HepG2 (cell line): ENCODE data around the gene RBM19. TPM values are rescaled to one million over a fixed set of nuclear protein-coding genes. Genes with fewer than 3 reads are reported as not detected.

ENCODE experiments used
- ATAC-seq: fragments of 200-7000 bp; cut with Tn5 transposase; 3 replicates; pipeline ENCODE4 v1.9.1; 2020; ENCODE audit warnings: mild to moderate bottlenecking, moderate library complexity
- BruUV-seq: library from RNA; stranded (reverse); fragments of 400-500 nt; replicated peaks from 2 replicates; lab custom pipeline; 2021; lab: Mats Ljungman, UMichigan
- CTCF ChIA-PET: fragments of 300-600 bp; formaldehyde crosslinking; extraction: SDS; loops from one replicate; lab custom pipeline; 2021; ENCODE audit warnings: low total read pairs, inconsistent platforms, low intra/inter-chr PET ratio; lab: Yijun Ruan, JAX
- POLR2A ChIA-PET: fragments of 350-600 bp; sonication (Branson Sonifier 250); formaldehyde crosslinking; loops from one replicate; lab custom pipeline; 2020; ENCODE audit warnings: antibody characterized with exemption, inconsistent platforms; lab: Yijun Ruan, JAX
- DNase-seq: peaks from one replicate; pipeline ENCODE4 v3.0.0-alpha.2; 2015; ENCODE audit warnings: low spot score
- FAIRE-seq: peaks from 3 replicates; lab custom pipeline; 2011; peaks lifted over from hg19 to GRCh38; lab: Jason Lieb, UNC
- H2AFZ ChIP-seq: one replicate; pipeline ENCODE4 v1.6.1; 2011; ENCODE audit warnings: low read length, inconsistent platforms
- H3K27ac ChIP-seq: fragments of 300-600 bp; 3 replicates; pipeline ENCODE4 v1.8.0; 2011; ENCODE audit warnings: mixed run types, mild to moderate bottlenecking, mixed read lengths, low read length, inconsistent platforms; ENCODE audit not compliant: insufficient read depth; ENCODE audit errors: extremely low read length
- H3K27me3 ChIP-seq, 2 experiments: fragments of 200-600 bp in 1 of 2; 2 replicates in 1 of 2; 3 replicates in 1 of 2; pipeline versions ENCODE4 v1.6.0 to v1.8.0; 2011; ENCODE audit warnings: low read length in 2 of 2, mild to moderate bottlenecking in 2 of 2, moderate library complexity in 2 of 2, inconsistent platforms in 1 of 2; ENCODE audit not compliant: insufficient read depth in 2 of 2, control insufficient read depth in 1 of 2
- H3K36me3 ChIP-seq, 2 experiments: fragments of 200-600 bp in 1 of 2; replicated peaks in 1 of 2; 2 replicates in 1 of 2; 3 replicates in 1 of 2; pipeline versions ENCODE4 v1.5.1 to v1.8.0; 2011; ENCODE audit warnings: low read length in 2 of 2, inconsistent platforms in 1 of 2; ENCODE audit not compliant: insufficient read depth in 2 of 2, control insufficient read depth in 1 of 2
- H3K4me1 ChIP-seq: 2 replicates; pipeline ENCODE4 v1.5.1; 2012; ENCODE audit warnings: low read length, inconsistent platforms; ENCODE audit not compliant: insufficient read depth
- H3K4me2 ChIP-seq: 2 replicates; pipeline ENCODE4 v1.6.0; 2011; ENCODE audit warnings: low read depth, low read length, inconsistent platforms
- H3K4me3 ChIP-seq, 3 experiments: fragments of 200-600 bp in 1 of 3; sonication (generic), shearing (Covaris generic) in 1 of 3; replicated peaks in 1 of 3; 2 replicates each; pipeline ENCODE4 v1.5.1; 2011 to 2016; ENCODE audit warnings: low read length in 3 of 3, inconsistent platforms in 2 of 3, low read depth in 2 of 3, mild to moderate bottlenecking in 2 of 3, control low read depth in 1 of 3, mixed read lengths in 1 of 3; ENCODE audit not compliant: insufficient read depth in 1 of 3
- H3K79me2 ChIP-seq: one replicate; pipeline ENCODE4 v1.6.1; 2011; ENCODE audit warnings: low read length, inconsistent platforms; ENCODE audit not compliant: insufficient read depth
- H3K9ac ChIP-seq: 2 replicates; pipeline ENCODE4 v1.6.0; 2011; ENCODE audit warnings: mild to moderate bottlenecking, low read depth, low read length, inconsistent platforms; ENCODE audit not compliant: insufficient read depth
- H3K9me3 ChIP-seq: 2 replicates; pipeline ENCODE4 v1.5.1; 2012; ENCODE audit warnings: mild to moderate bottlenecking, low read length
- H4K20me1 ChIP-seq: 2 replicates; pipeline ENCODE4 v1.6.0; 2011; ENCODE audit warnings: inconsistent platforms, mild to moderate bottlenecking, low read length, moderate library complexity; ENCODE audit not compliant: insufficient read depth
- ATF1 ChIP-seq: IDR thresholded peaks from 2 replicates; pipeline ENCODE4 v1.6.1; 2016; ENCODE audit warnings: mild to moderate bottlenecking, control low read depth
- DNMT1 ChIP-seq: sonication (generic); formaldehyde crosslinking; IDR thresholded peaks from 2 replicates; pipeline ENCODE4 v1.5.1; 2020; ENCODE audit warnings: mild to moderate bottlenecking, missing genetic modification reagents
- GABPB1 ChIP-seq: IDR thresholded peaks from 2 replicates; pipeline ENCODE4 v1.6.1; 2016; ENCODE audit warnings: mild to moderate bottlenecking, missing genetic modification reagents, moderate library complexity, missing compliant biosample characterization
- JUND ChIP-seq: sonication (generic); formaldehyde crosslinking; IDR thresholded peaks from 2 replicates; pipeline ENCODE4 v1.8.0; 2022; ENCODE audit warnings: mild to moderate bottlenecking, missing genetic modification reagents
- MTF1 ChIP-seq: sonication (generic); formaldehyde crosslinking; IDR thresholded peaks from 2 replicates; pipeline ENCODE4 v1.5.0; 2020; ENCODE audit warnings: missing genetic modification reagents
- NCOA2 ChIP-seq: sonication (generic); formaldehyde crosslinking; IDR thresholded peaks from 2 replicates; pipeline ENCODE4 v1.8.0; 2022; ENCODE audit warnings: inconsistent platforms
- PITX1 ChIP-seq: sonication (generic); formaldehyde crosslinking; IDR thresholded peaks from 2 replicates; pipeline ENCODE4 v1.5.1; 2020; ENCODE audit warnings: mild to moderate bottlenecking, missing genetic modification reagents
- PRMT3 ChIP-seq: sonication (generic); formaldehyde crosslinking; IDR thresholded peaks from 2 replicates; pipeline ENCODE4 v1.8.1; 2022; ENCODE audit warnings: low read depth, mild to moderate bottlenecking, moderate library complexity, missing genetic modification reagents, borderline replicate concordance
- ZBTB10 ChIP-seq: sonication (generic); formaldehyde crosslinking; IDR thresholded peaks from 2 replicates; pipeline ENCODE4 v1.4.0; 2020; ENCODE audit warnings: missing genetic modification reagents, borderline replicate concordance
- ZBTB7B ChIP-seq: sonication (generic); formaldehyde crosslinking; IDR thresholded peaks from 2 replicates; pipeline ENCODE4 v1.4.0; 2020; ENCODE audit warnings: missing genetic modification reagents
- ZNF138 ChIP-seq: sonication (generic); formaldehyde crosslinking; IDR thresholded peaks from 2 replicates; pipeline ENCODE4 v1.5.0; 2020; ENCODE audit warnings: mild to moderate bottlenecking, low read depth, missing genetic modification reagents
- ZNF205 ChIP-seq: IDR thresholded peaks from 2 replicates; pipeline ENCODE4 v1.6.1; 2018; ENCODE audit warnings: missing biosample characterization, missing genetic modification reagents
- ZNF260 ChIP-seq: sonication (generic); formaldehyde crosslinking; IDR thresholded peaks from 2 replicates; pipeline ENCODE4 v1.4.0; 2020; ENCODE audit warnings: missing genetic modification reagents, low read depth, mild to moderate bottlenecking, borderline replicate concordance
- ZNF484 ChIP-seq: sonication (generic); formaldehyde crosslinking; IDR thresholded peaks from 2 replicates; pipeline ENCODE4 v1.5.1; 2020; ENCODE audit warnings: mild to moderate bottlenecking, low read depth, missing genetic modification reagents, borderline replicate concordance
- ZNF615 ChIP-seq: sonication (generic); formaldehyde crosslinking; IDR thresholded peaks from 2 replicates; pipeline ENCODE4 v1.5.0; 2020; ENCODE audit warnings: mild to moderate bottlenecking, missing genetic modification reagents, borderline replicate concordance
- WGBS: methylation state at CpG from one replicate; pipeline ENCODE4 v1.1.6; 2017; ENCODE audit warnings: low lambda C conversion rate; 5-methylcytosine and 5-hydroxymethylcytosine counted together
- in situ Hi-C: cut with HindIII; loops from 2 replicates; pipeline ENCODE4 v1.10.0; 2017; ENCODE audit warnings: low pct_unique_long_range_greater_than_20kb; ENCODE audit not compliant: extremely low pct_ligation_motif_present
- intact Hi-C: fragments of 100-400 bp; cut with micrococcal nuclease; formaldehyde crosslinking; loops from one replicate; pipeline ENCODE4 v1.10.0; 2022; ENCODE audit not compliant: unreplicated experiment
- polyA plus RNA-seq, 8 experiments: library from polyadenylated mRNA; depleted of rRNA in 3 of 8; stranded (reverse) in 7 of 8; unstranded in 1 of 8; fragments of >200 nt; fragmentation: Illumina TruSeq in 4 of 8; extraction: Trizol in 4 of 8; gene quantifications; 2 replicates each; pipeline versions ENCODE4 v1.2.1 to v1.2.3, GENCODE V29; 2011 to 2016; ENCODE audit warnings: low read depth in 4 of 8, missing spikeins in 1 of 8, mixed read lengths in 1 of 8; ENCODE audit not compliant: insufficient read depth in 1 of 8
- total RNA-seq, 5 experiments: library from RNA; depleted of rRNA; stranded (reverse); fragments of >200 nt; fragmentation: Illumina TruSeq; extraction: Trizol; gene quantifications; 2 replicates each; pipeline ENCODE4 v1.2.3, GENCODE V29; 2016; ENCODE audit warnings: low read depth in 1 of 5
- TF ChIP-seq, protein P1 (sequence below): sonication (generic); formaldehyde crosslinking; IDR thresholded peaks from 2 replicates; pipeline ENCODE4 v1.4.0; 2020; ENCODE audit warnings: missing genetic modification reagents, mild to moderate bottlenecking, borderline replicate concordance

RBM19 gene
- total and polyA plus RNA-seq, 2 of the 13 experiments (the other 11 are each of a cell fraction or from before 2014, with no cell fraction given): 19.3 to 32.2 TPM

DNA sequence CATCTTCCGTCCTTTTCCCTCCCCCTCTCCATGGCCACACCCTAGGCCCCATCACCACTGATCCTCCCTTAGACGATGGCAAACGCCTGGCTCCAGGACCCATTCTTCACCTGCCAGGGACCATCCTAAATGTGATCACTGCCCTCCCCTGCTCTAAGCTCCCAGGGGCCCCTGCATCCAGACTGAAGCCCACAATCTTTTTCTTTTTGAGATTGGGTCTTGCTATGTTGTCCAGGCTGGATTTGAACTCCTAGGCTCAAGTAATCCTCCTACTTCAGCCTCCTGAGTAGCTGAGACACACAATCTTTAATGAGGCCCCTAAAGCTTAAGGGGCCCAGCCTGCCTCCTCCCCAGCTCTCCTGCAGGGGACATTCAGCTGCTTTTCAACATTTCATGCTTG, 15.3 kb downstream of the RBM19 start (continued):
- TF ChIP-seq, protein P1, sequence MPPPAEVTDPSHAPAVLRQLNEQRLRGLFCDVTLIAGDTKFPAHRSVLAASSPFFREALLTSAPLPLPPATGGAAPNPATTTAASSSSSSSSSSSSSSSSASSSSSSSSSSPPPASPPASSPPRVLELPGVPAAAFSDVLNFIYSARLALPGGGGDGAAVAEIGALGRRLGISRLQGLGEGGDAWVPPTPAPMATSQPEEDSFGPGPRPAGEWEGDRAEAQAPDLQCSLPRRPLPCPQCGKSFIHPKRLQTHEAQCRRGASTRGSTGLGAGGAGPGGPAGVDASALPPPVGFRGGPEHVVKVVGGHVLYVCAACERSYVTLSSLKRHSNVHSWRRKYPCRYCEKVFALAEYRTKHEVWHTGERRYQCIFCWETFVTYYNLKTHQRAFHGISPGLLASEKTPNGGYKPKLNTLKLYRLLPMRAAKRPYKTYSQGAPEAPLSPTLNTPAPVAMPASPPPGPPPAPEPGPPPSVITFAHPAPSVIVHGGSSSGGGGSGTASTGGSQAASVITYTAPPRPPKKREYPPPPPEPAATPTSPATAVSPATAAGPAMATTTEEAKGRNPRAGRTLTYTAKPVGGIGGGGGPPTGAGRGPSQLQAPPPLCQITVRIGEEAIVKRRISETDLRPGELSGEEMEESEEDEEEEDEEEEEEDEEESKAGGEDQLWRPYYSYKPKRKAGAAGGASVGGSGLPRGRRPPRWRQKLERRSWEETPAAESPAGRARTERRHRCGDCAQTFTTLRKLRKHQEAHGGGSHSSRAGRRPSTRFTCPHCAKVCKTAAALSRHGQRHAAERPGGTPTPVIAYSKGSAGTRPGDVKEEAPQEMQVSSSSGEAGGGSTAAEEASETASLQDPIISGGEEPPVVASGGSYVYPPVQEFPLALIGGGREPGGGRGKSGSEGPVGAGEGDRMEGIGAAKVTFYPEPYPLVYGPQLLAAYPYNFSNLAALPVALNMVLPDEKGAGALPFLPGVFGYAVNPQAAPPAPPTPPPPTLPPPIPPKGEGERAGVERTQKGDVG (CRISPR knock-in tag): no peak
- no peak for TF ChIP-seq MTF1
- TF ChIP-seq ZNF484: no peak
- TF ChIP-seq ZNF260: no peak
- no peak for TF ChIP-seq PITX1
- TF ChIP-seq ZBTB7B (CRISPR knock-in tag): no peak

DNA sequence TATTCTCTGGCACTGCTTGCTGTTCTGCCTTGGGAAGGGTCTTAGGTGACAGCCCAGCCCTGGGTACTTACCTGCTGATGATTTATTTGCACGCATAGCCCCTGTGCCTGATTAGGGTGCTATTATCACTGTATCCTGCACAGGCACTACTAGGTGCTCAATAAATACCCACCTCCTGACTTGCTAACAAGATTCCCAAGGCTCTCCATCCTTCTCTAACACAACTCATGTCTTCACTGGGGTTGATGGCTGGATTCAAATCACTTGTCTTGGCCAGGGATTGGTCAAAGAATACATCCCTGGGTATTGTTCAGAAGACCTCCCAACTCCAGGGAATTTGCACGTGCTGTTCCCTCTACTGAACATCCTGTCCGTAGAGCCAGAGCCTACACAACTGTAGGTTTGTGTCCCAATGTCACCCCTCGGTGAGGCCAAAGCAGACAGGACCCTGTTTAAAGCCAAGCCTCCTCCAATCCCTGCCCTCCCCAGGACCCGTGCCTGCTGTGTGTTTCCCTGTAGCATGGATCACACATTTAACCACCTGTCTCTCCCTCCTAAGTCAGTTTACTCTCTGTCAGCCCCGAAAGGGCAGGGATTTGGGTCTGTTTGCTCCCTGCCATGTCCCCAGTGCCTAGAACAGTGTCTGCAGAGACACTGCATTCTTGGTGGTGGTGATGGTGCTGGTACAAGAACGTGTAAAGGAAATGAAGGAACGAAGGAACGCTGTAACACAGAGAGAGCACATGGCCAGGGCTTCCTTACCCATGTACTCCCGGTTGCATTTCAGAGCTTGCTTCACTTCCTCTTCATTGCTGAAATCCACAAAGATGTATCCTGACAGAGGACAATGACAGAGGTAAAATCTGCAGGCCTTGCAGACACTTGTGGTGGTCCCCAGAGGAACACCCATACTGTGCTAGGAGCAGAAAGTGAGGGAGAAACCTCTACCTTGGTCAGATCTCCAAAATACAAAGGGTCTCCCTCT, 16.5 kb downstream of the RBM19 start:
- H2AFZ ChIP-seq: no peak overlapping the region
- no peak overlapping the region for H3K9ac ChIP-seq
- H3K9me3 ChIP-seq: no peaks in the 10 kb centered on the region
- ChIA-PET POLR2A (no interaction called here), CTCF (no interaction called here)
- H3K4me2 ChIP-seq: no peak overlapping the region
- no peaks in the 10 kb centered on the region for H3K27me3 ChIP-seq
- ATAC-seq (no peak), DNase-seq (no peak), FAIRE-seq (no peak)
- H4K20me1 ChIP-seq: no peaks in the 10 kb centered on the region
- intact Hi-C loops: no loop called here
- in situ Hi-C loops: no loop called here
- H3K79me2 ChIP-seq: no peaks in the 10 kb centered on the region
- H3K36me3 ChIP-seq: peaks cover 43 to 91% of the 10 kb centered on the region in 2 experiments
- no peaks in the 10 kb centered on the region for H3K4me1 ChIP-seq
- WGBS: 94% methylated on average over 9 of the region's 10 CpGs
- H3K4me3 ChIP-seq: no peak overlapping the region
- no TSS peak for BruUV-seq
- H3K27ac ChIP-seq: no peak overlapping the region
- TF ChIP-seq DNMT1: no peak
- no peak for TF ChIP-seq NCOA2 (CRISPR knock-in tag)
- TF ChIP-seq ZBTB10 (CRISPR knock-in tag): no peak
- no peak for TF ChIP-seq ZNF615
- no peak for TF ChIP-seq JUND
- no peak for TF ChIP-seq ZNF138 (CRISPR knock-in tag)
- TF ChIP-seq PRMT3 (CRISPR knock-in tag): no peak
- no peak for TF ChIP-seq ATF1 (CRISPR knock-in tag)
- no peak for TF ChIP-seq GABPB1 (CRISPR knock-in tag)
- TF ChIP-seq ZNF205 (CRISPR knock-in tag): no peak
